MM.1S (cell line): ENCODE results near the gene ZNF630.

Experiments used
- CTCF ChIP-seq: fragments of 300-600 bp; sonication (generic); IDR thresholded peaks from 2 replicates; pipeline ENCODE4 v1.5.1; 2016; ENCODE audit warnings: antibody characterized with exemption, low read length, mixed read lengths
- EZH2 ChIP-seq: fragments of 300-600 bp; sonication (generic); optimal IDR thresholded peaks from 2 replicates; pipeline ENCODE3; 2017; ENCODE audit warnings: low read depth, mild to moderate bottlenecking, antibody characterized with exemption, low read length, mixed read lengths
- EZH2phosphoT487 ChIP-seq: fragments of 300-600 bp; sonication (generic); IDR thresholded peaks from 2 replicates; pipeline ENCODE4 v1.6.1; 2018; ENCODE audit warnings: antibody characterized with exemption, low read length

- TF ChIP-seq CTCF, result no peak
- TF ChIP-seq EZH2, result no peak
- TF ChIP-seq EZH2phosphoT487, result no peak
Observed at GRCh38 chrX:48090123-48090522, 18.7 kb upstream of the ZNF630 start.
